Gastroesophageal sphincter (tissue), 3 donors: Measurements from ENCODE around the gene NDUFS6.

Experiments used
- EP300 ChIP-seq: sonication (generic); formaldehyde crosslinking; IDR thresholded peaks from one replicate; pipeline ENCODE4 v1.6.1; 2017; ENCODE audit warnings: antibody characterized with exemption, mild to moderate bottlenecking
- POLR2A ChIP-seq, 2 donors: fragments of 450-650 bp; IDR thresholded peaks; one replicate each; pipeline ENCODE4 v1.6.1; 2017; ENCODE audit warnings: antibody characterized with exemption in 2 of 2, mild to moderate bottlenecking in 2 of 2, moderate library complexity in 1 of 2
- POLR2AphosphoS5 ChIP-seq: sonication (generic); formaldehyde crosslinking; IDR thresholded peaks from one replicate; pipeline ENCODE4 v1.6.1; 2017; ENCODE audit warnings: antibody characterized with exemption
- TF ChIP-seq, protein P1 (sequence below), 4 experiments: fragments of 200-600 bp in 2 of 4; fragments of 450-650 bp in 2 of 4; sonication (generic) in 1 of 4; IDR thresholded peaks; one replicate each; pipeline ENCODE4 v1.5.1; 2017 to 2019; ENCODE audit warnings: antibody characterized with exemption in 4 of 4, mild to moderate bottlenecking in 2 of 4, moderate library complexity in 2 of 4

DNA sequence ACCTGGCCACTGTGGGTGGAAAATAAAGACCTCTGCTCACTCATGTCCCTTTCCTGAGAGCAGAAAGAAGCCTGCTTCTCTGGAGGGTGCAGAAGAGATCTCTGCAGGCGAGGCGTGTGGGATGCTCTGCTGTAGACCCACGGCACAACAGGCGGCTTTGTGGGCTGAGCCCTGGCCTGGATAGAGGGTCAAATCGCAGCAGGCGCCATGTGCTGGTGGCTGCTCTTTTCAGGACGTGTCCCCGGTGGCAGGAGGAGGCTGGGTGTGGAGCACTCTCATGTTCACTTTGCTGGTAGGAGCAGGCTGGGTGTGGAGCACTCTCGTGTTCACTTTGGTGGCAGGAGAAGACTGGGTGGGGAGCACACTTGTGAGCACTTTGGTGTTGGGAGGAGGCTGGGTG, 46.4 kb downstream of the NDUFS6 start:
- TF ChIP-seq, protein P1, sequence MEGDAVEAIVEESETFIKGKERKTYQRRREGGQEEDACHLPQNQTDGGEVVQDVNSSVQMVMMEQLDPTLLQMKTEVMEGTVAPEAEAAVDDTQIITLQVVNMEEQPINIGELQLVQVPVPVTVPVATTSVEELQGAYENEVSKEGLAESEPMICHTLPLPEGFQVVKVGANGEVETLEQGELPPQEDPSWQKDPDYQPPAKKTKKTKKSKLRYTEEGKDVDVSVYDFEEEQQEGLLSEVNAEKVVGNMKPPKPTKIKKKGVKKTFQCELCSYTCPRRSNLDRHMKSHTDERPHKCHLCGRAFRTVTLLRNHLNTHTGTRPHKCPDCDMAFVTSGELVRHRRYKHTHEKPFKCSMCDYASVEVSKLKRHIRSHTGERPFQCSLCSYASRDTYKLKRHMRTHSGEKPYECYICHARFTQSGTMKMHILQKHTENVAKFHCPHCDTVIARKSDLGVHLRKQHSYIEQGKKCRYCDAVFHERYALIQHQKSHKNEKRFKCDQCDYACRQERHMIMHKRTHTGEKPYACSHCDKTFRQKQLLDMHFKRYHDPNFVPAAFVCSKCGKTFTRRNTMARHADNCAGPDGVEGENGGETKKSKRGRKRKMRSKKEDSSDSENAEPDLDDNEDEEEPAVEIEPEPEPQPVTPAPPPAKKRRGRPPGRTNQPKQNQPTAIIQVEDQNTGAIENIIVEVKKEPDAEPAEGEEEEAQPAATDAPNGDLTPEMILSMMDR (IDR thresholded peaks at IDR 0.05), result no peak
- TF ChIP-seq EP300 (no peak), POLR2A (IDR thresholded peaks at IDR 0.05) (no peak), POLR2AphosphoS5 (no peak)
